NCI-H2107 (cell line): ENCODE results near the gene IGF2R.
"Not testable (repeated sequence)": the region's sequence is repeated elsewhere in the genome, so short reads cannot be mapped to it uniquely, and the experiment has no call there.

Source experiments
- DNase-seq: peaks from one replicate; lab custom pipeline; 2025; lab: John Stamatoyannopoulos, UW

The IGF2R gene

GRCh38 chr6:160124605-160125004 lies 155.7 kb downstream of the IGF2R start:
- no peak for DNase-seq

DNA sequence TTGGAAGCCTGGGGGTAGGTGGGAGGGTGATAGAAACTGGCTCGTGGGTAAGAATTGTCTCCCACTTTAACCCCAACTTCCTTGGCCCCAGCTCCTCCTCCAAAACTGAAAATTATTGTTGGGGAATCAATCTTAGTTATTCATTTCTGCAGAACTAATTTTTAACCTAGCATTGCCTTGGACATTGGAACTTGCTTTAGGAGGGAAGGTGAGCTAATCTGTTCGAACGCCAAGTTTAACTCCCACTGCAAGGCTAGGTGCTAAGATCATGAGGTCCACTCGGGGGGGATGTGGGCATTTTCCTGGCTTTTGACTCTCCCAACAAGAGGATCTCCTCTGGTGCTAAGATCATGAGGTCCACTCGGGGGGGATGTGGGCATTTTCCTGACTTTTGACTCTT lies 156.2 kb downstream of the IGF2R start:
- not testable (repeated sequence) for DNase-seq

GRCh38 chr6:160127270-160128124 lies 158.6 kb downstream of the IGF2R start:
- DNase-seq, result no peak

- no peak for DNase-seq
Observed at GRCh38 chr6:160128125-160128683, 159.3 kb downstream of the IGF2R start.

DNA sequence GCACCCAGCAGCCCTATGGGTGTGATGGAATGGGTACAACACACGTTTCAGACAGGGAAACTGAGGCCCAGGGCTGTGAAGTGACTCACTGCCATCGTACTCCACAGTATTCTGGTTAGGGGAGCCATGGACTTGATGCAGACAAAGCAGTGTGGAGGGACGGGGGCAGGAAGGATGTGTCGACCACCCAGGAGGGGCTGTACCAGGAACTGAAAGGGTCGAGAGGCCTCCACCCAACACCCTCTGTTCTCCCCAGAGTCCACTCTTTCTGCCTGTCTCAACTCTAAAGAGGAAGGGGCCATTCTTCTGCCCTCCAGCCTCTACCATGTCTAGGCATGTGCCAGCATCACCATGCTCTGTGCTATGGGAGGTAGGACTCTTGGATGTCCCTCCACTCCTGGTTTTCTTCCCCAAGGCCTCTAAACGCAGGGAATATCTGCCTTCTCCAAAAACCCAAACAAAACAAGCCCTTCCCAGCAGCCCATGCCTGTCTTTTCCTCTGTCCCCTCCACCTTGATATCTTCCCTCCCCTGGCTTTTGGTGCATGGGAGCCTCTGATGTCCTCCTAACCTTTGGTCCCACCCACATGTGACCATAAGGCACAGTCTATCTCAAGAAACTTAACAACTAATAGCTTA lies 160.1 kb downstream of the IGF2R start:
- no peak for DNase-seq

- DNase-seq, result no peak
Observed at GRCh38 chr6:160129881-160130615, 161.2 kb downstream of the IGF2R start.

GRCh38 chr6:160130729-160131484 lies 162.0 kb downstream of the IGF2R start:
- no peak for DNase-seq

DNA sequence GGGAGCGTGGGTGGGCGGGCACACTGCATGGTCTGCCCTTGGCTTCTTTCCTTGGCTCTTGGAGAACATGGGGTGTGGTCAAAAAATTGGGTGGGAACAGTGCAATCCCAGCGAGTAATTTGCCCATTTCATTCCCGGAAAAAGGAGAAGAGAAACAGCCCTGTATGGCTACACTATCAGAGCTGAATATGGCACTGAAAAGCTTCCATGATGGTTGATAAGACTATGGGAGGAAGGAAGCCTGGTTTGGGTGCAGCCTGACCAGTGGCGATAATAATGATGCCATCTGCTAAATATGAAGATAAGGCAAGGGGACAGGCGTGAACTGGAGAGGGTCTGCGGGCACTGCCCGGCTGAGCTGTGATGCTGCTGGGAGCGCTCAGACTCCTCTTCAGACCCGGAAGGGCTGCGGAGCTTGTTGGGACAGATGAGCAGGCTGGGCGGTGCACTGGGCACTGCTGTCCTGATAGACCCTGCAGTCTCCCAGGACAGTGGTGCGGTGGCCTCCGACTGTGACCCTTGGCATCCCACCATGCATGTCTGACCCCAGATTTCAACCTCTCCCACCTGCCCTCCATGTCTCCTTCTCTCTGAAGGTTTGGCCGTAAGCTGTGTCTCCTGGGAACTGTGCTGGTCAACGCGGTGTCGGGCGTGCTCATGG lies 162.9 kb downstream of the IGF2R start:
- no peak for DNase-seq

- no peak for DNase-seq
Observed at GRCh38 chr6:160132297-160132637, 163.4 kb downstream of the IGF2R start.

- no peak for DNase-seq
Observed at GRCh38 chr6:160132776-160133338, 164.0 kb downstream of the IGF2R start.

GRCh38 chr6:160133441-160134336 lies 164.8 kb downstream of the IGF2R start:
- no peak for DNase-seq

GRCh38 chr6:160134337-160134751 lies 165.5 kb downstream of the IGF2R start:
- not testable (repeated sequence) for DNase-seq

GRCh38 chr6:160134779-160135547 lies 166.1 kb downstream of the IGF2R start:
- DNase-seq, result no peak

DNA sequence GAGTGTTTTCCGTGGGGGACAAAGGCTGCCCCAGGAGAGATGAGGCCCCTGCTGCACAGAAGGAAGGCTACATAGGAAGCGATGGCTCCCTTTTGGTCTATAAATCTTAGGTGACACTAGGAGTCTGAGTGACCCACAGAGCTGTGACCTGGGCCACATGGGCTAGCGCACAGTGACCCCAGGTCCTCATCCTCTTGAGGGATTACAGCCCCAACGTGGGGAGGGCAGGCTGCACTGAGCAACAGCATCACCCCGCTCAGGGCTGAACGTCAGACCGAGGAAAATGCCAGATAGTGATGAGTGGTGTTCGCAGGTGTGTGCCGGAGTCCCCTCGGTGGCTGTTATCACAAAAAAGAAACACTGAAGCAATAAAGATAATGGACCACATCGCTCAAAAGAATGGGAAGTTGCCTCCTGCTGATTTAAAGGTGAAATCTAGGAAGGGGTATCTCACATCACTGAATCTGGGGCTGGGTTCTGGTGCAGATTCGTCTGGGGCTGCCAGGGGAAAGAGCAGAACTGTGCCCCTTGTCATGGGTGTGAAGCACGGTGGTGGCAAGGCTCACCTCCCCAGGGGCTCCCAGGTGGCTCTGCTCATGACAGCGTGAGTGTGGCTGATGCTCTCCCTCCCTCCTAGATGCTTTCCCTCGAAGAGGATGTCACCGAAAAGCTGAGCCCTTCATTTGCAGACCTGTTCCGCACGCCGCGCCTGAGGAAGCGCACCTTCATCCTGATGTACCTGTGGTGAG lies 167.2 kb downstream of the IGF2R start:
- no peak for DNase-seq

DNA sequence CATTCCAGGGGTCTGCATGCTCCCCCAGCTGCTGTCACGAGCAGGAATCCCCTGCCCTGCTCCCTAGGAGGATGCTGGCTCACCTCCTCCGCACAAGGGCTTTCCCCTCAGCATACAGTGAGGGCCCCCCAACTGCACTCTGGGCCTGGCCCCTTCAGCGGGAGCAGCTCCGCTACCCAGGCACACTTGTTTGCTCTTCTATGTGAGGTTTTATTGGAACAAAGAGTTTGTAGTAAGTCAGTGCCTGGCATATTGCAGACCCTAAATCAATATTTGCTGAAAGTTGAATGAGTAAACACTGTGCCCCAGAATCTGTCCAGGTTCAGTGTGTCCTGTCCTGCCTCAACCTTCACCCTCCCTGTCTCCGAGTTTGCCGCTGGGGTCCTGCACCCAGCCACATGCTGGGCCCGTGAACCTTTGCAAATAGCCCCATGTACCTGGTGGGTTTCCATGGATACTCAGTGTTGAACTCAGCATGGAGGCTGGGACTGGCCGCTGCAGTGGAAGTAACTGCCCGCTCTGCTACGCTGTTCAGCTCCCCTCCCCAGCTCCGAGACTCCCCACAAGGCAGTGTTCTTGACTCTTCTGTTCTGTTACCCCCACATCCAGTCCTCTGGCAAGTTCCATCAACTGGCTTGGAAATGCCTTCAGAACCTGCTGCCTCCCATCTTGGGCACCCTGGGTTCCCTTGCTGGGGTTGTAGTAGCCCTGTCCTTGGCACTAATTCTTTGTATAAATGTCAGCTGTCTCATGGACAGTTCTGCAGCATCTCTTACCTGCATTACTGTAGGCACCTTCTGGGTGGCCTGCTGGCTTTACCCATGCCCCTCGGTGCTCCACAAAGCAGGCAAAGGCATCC lies 168.5 kb downstream of the IGF2R start:
- no peak for DNase-seq

DNA sequence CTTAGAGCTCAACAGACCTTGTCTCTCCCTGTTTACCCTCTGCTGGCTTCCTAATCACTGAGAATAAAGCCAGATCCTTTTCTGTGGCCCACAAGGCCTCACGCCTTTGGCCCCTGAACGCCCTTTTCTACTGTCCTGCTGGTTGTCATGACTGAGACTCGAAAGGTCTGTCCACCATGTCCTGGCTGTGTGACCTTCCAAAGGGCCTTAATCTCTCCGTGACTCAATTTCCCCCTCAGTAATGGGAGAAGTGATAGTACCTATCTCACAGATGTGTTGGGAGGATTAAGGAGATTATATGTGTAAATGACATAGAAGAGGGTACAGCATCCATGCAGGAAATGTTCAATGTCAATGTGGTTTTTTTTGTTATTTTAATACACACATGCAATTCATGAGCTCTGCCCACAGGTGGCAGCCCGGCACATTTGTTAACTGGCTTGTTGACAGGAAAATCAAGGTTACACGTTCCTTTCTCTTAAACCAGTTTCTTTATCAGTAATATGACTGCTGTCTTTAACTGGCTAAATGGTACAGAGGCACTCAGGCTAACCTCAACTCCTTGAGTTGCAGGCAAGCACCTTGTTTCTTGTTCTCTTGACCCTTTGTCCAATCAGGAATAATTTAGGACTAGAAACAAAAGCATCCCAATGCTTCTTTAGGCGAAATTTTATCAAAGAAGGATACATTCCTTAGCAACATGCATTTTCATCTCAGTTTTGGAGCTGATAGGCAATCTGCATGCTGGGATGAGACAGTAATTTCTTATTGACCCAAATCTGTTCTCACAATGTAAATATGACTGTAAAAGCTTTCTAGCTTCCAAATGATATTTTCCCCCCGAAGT lies 169.3 kb downstream of the IGF2R start:
- DNase-seq, result no peak
